22Rv1 (cell line): ENCODE measurements around the gene MAD1L1.
"Not testable (repeated sequence)": the region's sequence is repeated elsewhere in the genome, so short reads cannot be mapped to it uniquely, and the experiment has no call there.

ENCODE experiments used
- H3K27ac ChIP-seq: fragments of 450-650 bp; 2 replicates; pipeline ENCODE4 v1.5.1; 2017
- CTCF ChIP-seq: fragments of 450-650 bp; IDR thresholded peaks from 2 replicates; pipeline ENCODE4 v1.5.1; 2017; ENCODE audit warnings: mild to moderate bottlenecking
- ZFX ChIP-seq: fragments of 450-650 bp; IDR thresholded peaks from 2 replicates; pipeline ENCODE4 v1.6.1; 2017; ENCODE audit warnings: antibody characterized with exemption, borderline replicate concordance

The MAD1L1 gene

GRCh38 chr7:1881946-1882345, 350.8 kb downstream of the MAD1L1 start:
- H3K27ac ChIP-seq: no peak overlapping the region
- TF ChIP-seq CTCF (no peak), ZFX (no peak)

- not testable (repeated sequence) for H3K27ac ChIP-seq
These were observed 356.1 kb downstream of the MAD1L1 start for GRCh38 chr7:1876641-1877040.

GRCh38 chr7:1875392-1876199, 357.1 kb downstream of the MAD1L1 start:
- H3K27ac ChIP-seq: not testable (repeated sequence)
- TF ChIP-seq CTCF: peak; percentile 76

- not testable (repeated sequence) for H3K27ac ChIP-seq
These were observed 358.0 kb downstream of the MAD1L1 start for GRCh38 chr7:1874590-1875391.

GRCh38 chr7:1873857-1874589, 358.7 kb downstream of the MAD1L1 start:
- no peak for TF ChIP-seq ZFX
- TF ChIP-seq CTCF: no peak

GRCh38 chr7:1873421-1873820, 359.3 kb downstream of the MAD1L1 start:
- no peak overlapping the region for H3K27ac ChIP-seq
- TF ChIP-seq CTCF: no peak
- TF ChIP-seq ZFX: no peak

More at GRCh38 chr7:1873857-1874589, 358.7 kb downstream of the MAD1L1 start:
- H3K27ac ChIP-seq: no peak overlapping the region

- H3K27ac ChIP-seq: no peak overlapping the region
- no peak for TF ChIP-seq CTCF
- no peak for TF ChIP-seq ZFX
These were observed 359.7 kb downstream of the MAD1L1 start for GRCh38 chr7:1873070-1873405.
